Esophagus muscularis mucosa (tissue), 4 donors: ENCODE data around the gene ZNF672. TPM values are rescaled to one million over a fixed set of nuclear protein-coding genes. Genes with fewer than 3 reads are reported as not detected.

Experiments
- DNase-seq: peaks from one replicate; pipeline ENCODE4 v3.0.0-alpha.2; 2017; ENCODE audit errors: extremely low spot score
- H3K27ac ChIP-seq, 4 donors: fragments of 200-600 bp; sonication (generic); replicated peaks in 1 of 4; 1 replicate in 3 of 4; 2 replicates in 1 of 4; pipeline ENCODE4 v1.5.1; 2016 to 2019; ENCODE audit warnings: mild to moderate bottlenecking in 1 of 4
- H3K27me3 ChIP-seq, 4 donors: fragments of 200-600 bp; sonication (generic); one replicate each; pipeline versions ENCODE4 v1.5.1 to v1.6.0; 2016 to 2019
- H3K36me3 ChIP-seq, 4 donors: fragments of 200-600 bp; sonication (generic); one replicate each; pipeline ENCODE4 v1.5.1; 2016 to 2019
- H3K4me1 ChIP-seq, 4 donors: fragments of 200-600 bp; sonication (generic); one replicate each; pipeline ENCODE4 v1.5.1; 2016 to 2019
- H3K4me3 ChIP-seq, 4 donors: fragments of 200-600 bp; sonication (generic); 1 replicate in 2 of 4; 2 replicates in 2 of 4; pipeline ENCODE4 v1.5.1; 2016 to 2019; ENCODE audit warnings: mild to moderate bottlenecking in 4 of 4, moderate library complexity in 1 of 4
- H3K9me3 ChIP-seq, 4 donors: fragments of 200-600 bp; sonication (generic); 1 replicate in 3 of 4; 2 replicates in 1 of 4; pipeline ENCODE4 v1.5.1; 2016 to 2019
- CTCF ChIP-seq, 3 experiments: fragments of 200-600 bp in 2 of 3; fragments of 450-650 bp in 1 of 3; sonication (generic) in 2 of 3; IDR thresholded peaks; one replicate each; pipeline ENCODE4 v1.5.1; 2017 to 2019; ENCODE audit warnings: antibody characterized with exemption in 3 of 3, mild to moderate bottlenecking in 2 of 3, moderate library complexity in 1 of 3
- EP300 ChIP-seq: sonication (generic); formaldehyde crosslinking; IDR thresholded peaks from one replicate; pipeline ENCODE4 v1.6.1; 2017; ENCODE audit warnings: antibody characterized with exemption
- POLR2A ChIP-seq: fragments of 450-650 bp; IDR thresholded peaks from one replicate; pipeline ENCODE4 v1.6.1; 2017; ENCODE audit warnings: antibody characterized with exemption, moderate library complexity, mild to moderate bottlenecking, low read depth
- POLR2AphosphoS5 ChIP-seq, 2 donors: sonication (generic); formaldehyde crosslinking; IDR thresholded peaks; one replicate each; pipeline ENCODE4 v1.6.1; 2017; ENCODE audit warnings: antibody characterized with exemption in 2 of 2
- WGBS: methylation state at CpG from one replicate; pipeline ENCODE4 v1.1.5; 2018; 5-methylcytosine and 5-hydroxymethylcytosine counted together
- intact Hi-C: fragments of 100-400 bp; cut with DNase I; formaldehyde crosslinking; loops from one replicate; pipeline ENCODE4 v1.15.1; 2023
- total RNA-seq, 4 donors: library from RNA; depleted of rRNA; stranded (reverse); fragments of >200 nt; gene quantifications; one replicate each; pipeline versions ENCODE4 v1.1.0 to v1.2.1, GENCODE V29; 2016

ZNF672 gene
- total RNA-seq, 4 donors from 2014 or later: 30.3 to 46.4 (median 39.3) TPM

GRCh38 chr1:248862998-248863881 lies 25.2 kb downstream of the ZNF672 start:
- H3K27ac ChIP-seq: peak overlapping the region; percentile 70 to 80 (median 74)
- H3K4me1 ChIP-seq: peaks cover 25 to 30% (median 28%) of the 10 kb centered on the region in 4 donors
- H3K4me3 ChIP-seq: peak overlapping the region; percentile 57 to 69 (median 60)
- no peaks in the 10 kb centered on the region for H3K9me3 ChIP-seq
- intact Hi-C loops: no loop called here
- no peaks in the 10 kb centered on the region for H3K27me3 ChIP-seq
- no peaks in the 10 kb centered on the region for H3K36me3 ChIP-seq
- peak; percentile 82 for DNase-seq
- TF ChIP-seq CTCF (IDR thresholded peaks at IDR 0.05) (peak in 1 of 3 experiments; percentile 8), POLR2AphosphoS5 (IDR thresholded peaks at IDR 0.05) (peak; percentile 73 to 82), EP300 (no peak), POLR2A (no peak)
- WGBS: 5% methylated on average over 26 of the region's 46 CpGs

GRCh38 chr1:248871837-248872401 lies 33.9 kb downstream of the ZNF672 start:
- TF ChIP-seq CTCF (IDR thresholded peaks at IDR 0.05) (no peak), POLR2A (no peak), POLR2AphosphoS5 (IDR thresholded peaks at IDR 0.05) (no peak), EP300 (no peak)
- intact Hi-C loops: loop anchor here (2.0 kb wide), 1 partner anchor 13 kb away; the partner anchor contains the start of gene ZNF692
- Histone ChIP-seq H3K27ac (peak overlapping the region; percentile 94 to 99 (median 98)), H3K27me3 (no peaks in the 10 kb centered on the region), H3K36me3 (no peaks in the 10 kb centered on the region), H3K4me3 (no peak overlapping the region), H3K4me1 (peaks cover 9 to 21% (median 15%) of the 10 kb centered on the region in 4 donors), H3K9me3 (no peaks in the 10 kb centered on the region)
- 94% methylated on average over 3 of the region's 3 CpGs for WGBS
- no peak for DNase-seq

- Histone ChIP-seq H3K27me3 (no peaks in the 10 kb centered on the region), H3K4me3 (peak overlapping the region; percentile 69 to 83 (median 74)), H3K4me1 (peaks cover 9 to 21% (median 15%) of the 10 kb centered on the region in 4 donors), H3K9me3 (no peaks in the 10 kb centered on the region), H3K27ac (peak overlapping the region; percentile 94 to 99 (median 98)), H3K36me3 (no peaks in the 10 kb centered on the region)
- peak; percentile 48 to 54 for TF ChIP-seq POLR2AphosphoS5 (IDR thresholded peaks at IDR 0.05)
- no peak for TF ChIP-seq CTCF (IDR thresholded peaks at IDR 0.05)
- WGBS: 2% methylated on average over 17 of the region's 31 CpGs
- intact Hi-C loops: loop anchor here (2.0 kb wide), 1 partner anchor 14 kb away; the partner anchor contains the start of gene ZNF692
- DNase-seq: no peak
These were observed 34.9 kb downstream of the ZNF672 start for GRCh38 chr1:248872752-248873408.

- Histone ChIP-seq H3K4me1 (peaks cover 9 to 21% (median 15%) of the 10 kb centered on the region in 4 donors), H3K27me3 (no peaks in the 10 kb centered on the region), H3K36me3 (no peaks in the 10 kb centered on the region), H3K9me3 (no peaks in the 10 kb centered on the region), H3K4me3 (peak overlapping the region; percentile 69 to 83 (median 74)), H3K27ac (peak overlapping the region; percentile 94 to 99 (median 98))
- intact Hi-C loops: loop anchor here (2.0 kb wide), 1 partner anchor 15 kb away; the partner anchor contains the start of gene ZNF692
- under 1% methylated on average over 24 of the region's 41 CpGs for WGBS
- no peak for TF ChIP-seq POLR2A
- TF ChIP-seq POLR2AphosphoS5 (IDR thresholded peaks at IDR 0.05): peak; percentile 78 to 80
- no peak for TF ChIP-seq CTCF (IDR thresholded peaks at IDR 0.05)
- TF ChIP-seq EP300: no peak
- peak; percentile 99 for DNase-seq
These were observed 35.5 kb downstream of the ZNF672 start for GRCh38 chr1:248873409-248873992.
